HL-60 (cell line): ENCODE measurements around the gene GPD1L.

Source experiments
- DNase-seq, 2 experiments: peaks; one replicate each; pipeline ENCODE4 v3.0.0-alpha.2; 2010 to 2020; ENCODE audit warnings: low read depth in 1 of 2, low spot score in 1 of 2
- H3K27ac ChIP-seq: fragments of 250-450 bp; sonication (Bioruptor Pico); replicated peaks from 2 replicates; pipeline ENCODE4 v1.5.1; 2020; ENCODE audit warnings: mild to moderate bottlenecking, moderate library complexity
- H3K27me3 ChIP-seq: fragments of 250-450 bp; sonication (Bioruptor Pico); 2 replicates; pipeline ENCODE4 v1.5.1; 2021; ENCODE audit warnings: mild to moderate bottlenecking, moderate library complexity; ENCODE audit not compliant: insufficient read depth, poor library complexity, severe bottlenecking
- H3K4me3 ChIP-seq: replicated peaks from 2 replicates; pipeline ENCODE4 v1.5.1; 2011; ENCODE audit warnings: mild to moderate bottlenecking, control low read depth, low read length; ENCODE audit not compliant: insufficient read depth
- GABPA ChIP-seq: IDR thresholded peaks from 2 replicates; pipeline ENCODE4 v1.6.1; 2012; ENCODE audit warnings: low read depth
- POLR2AphosphoS5 ChIP-seq: IDR thresholded peaks from 2 replicates; pipeline ENCODE4 v1.6.1; 2012; ENCODE audit warnings: low read depth
- SPI1 ChIP-seq: IDR thresholded peaks from 2 replicates; pipeline ENCODE4 v1.6.1; 2012; ENCODE audit warnings: low read depth, mild to moderate bottlenecking, borderline replicate concordance
- TF ChIP-seq, protein P1 (sequence below): IDR thresholded peaks from 2 replicates; pipeline ENCODE4 v1.6.1; 2012; ENCODE audit warnings: low read depth; ENCODE audit not compliant: insufficient replicate concordance
- TF ChIP-seq, protein P2 (sequence below): IDR thresholded peaks from one replicate; pipeline ENCODE4 v1.5.1; 2011; ENCODE audit warnings: low read length, control low read depth, inconsistent platforms; ENCODE audit not compliant: insufficient read depth

GPD1L gene

DNA sequence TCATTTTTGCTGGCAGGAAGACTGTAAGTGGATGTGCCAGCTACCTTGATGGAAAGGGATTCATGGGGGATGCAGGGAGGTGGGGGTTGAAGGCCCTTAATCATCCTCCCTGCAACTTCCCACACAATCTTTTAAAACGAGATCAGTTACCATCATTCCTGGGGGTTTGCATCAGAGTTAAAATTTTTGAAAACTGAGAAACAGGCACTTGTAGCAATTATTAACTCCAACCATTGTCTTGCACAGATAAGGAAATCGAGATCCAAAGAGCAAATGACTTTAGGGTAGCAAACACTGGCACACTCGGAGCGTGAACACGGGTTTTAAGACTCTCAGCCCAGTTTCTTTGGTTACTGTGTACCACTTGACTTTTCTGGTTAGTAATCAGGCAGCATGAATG is 41.9 kb downstream of the GPD1L start:
- no peak overlapping the region for H3K27ac ChIP-seq
- DNase-seq: no peak
- no peaks in the 10 kb centered on the region for H3K27me3 ChIP-seq
- H3K4me3 ChIP-seq: no peak overlapping the region
- TF ChIP-seq GABPA: no peak
- no peak for TF ChIP-seq POLR2AphosphoS5
- TF ChIP-seq, protein P1, sequence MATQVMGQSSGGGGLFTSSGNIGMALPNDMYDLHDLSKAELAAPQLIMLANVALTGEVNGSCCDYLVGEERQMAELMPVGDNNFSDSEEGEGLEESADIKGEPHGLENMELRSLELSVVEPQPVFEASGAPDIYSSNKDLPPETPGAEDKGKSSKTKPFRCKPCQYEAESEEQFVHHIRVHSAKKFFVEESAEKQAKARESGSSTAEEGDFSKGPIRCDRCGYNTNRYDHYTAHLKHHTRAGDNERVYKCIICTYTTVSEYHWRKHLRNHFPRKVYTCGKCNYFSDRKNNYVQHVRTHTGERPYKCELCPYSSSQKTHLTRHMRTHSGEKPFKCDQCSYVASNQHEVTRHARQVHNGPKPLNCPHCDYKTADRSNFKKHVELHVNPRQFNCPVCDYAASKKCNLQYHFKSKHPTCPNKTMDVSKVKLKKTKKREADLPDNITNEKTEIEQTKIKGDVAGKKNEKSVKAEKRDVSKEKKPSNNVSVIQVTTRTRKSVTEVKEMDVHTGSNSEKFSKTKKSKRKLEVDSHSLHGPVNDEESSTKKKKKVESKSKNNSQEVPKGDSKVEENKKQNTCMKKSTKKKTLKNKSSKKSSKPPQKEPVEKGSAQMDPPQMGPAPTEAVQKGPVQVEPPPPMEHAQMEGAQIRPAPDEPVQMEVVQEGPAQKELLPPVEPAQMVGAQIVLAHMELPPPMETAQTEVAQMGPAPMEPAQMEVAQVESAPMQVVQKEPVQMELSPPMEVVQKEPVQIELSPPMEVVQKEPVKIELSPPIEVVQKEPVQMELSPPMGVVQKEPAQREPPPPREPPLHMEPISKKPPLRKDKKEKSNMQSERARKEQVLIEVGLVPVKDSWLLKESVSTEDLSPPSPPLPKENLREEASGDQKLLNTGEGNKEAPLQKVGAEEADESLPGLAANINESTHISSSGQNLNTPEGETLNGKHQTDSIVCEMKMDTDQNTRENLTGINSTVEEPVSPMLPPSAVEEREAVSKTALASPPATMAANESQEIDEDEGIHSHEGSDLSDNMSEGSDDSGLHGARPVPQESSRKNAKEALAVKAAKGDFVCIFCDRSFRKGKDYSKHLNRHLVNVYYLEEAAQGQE: no peak
- TF ChIP-seq SPI1: no peak
- TF ChIP-seq, protein P2, sequence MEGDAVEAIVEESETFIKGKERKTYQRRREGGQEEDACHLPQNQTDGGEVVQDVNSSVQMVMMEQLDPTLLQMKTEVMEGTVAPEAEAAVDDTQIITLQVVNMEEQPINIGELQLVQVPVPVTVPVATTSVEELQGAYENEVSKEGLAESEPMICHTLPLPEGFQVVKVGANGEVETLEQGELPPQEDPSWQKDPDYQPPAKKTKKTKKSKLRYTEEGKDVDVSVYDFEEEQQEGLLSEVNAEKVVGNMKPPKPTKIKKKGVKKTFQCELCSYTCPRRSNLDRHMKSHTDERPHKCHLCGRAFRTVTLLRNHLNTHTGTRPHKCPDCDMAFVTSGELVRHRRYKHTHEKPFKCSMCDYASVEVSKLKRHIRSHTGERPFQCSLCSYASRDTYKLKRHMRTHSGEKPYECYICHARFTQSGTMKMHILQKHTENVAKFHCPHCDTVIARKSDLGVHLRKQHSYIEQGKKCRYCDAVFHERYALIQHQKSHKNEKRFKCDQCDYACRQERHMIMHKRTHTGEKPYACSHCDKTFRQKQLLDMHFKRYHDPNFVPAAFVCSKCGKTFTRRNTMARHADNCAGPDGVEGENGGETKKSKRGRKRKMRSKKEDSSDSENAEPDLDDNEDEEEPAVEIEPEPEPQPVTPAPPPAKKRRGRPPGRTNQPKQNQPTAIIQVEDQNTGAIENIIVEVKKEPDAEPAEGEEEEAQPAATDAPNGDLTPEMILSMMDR: no peak

DNA sequence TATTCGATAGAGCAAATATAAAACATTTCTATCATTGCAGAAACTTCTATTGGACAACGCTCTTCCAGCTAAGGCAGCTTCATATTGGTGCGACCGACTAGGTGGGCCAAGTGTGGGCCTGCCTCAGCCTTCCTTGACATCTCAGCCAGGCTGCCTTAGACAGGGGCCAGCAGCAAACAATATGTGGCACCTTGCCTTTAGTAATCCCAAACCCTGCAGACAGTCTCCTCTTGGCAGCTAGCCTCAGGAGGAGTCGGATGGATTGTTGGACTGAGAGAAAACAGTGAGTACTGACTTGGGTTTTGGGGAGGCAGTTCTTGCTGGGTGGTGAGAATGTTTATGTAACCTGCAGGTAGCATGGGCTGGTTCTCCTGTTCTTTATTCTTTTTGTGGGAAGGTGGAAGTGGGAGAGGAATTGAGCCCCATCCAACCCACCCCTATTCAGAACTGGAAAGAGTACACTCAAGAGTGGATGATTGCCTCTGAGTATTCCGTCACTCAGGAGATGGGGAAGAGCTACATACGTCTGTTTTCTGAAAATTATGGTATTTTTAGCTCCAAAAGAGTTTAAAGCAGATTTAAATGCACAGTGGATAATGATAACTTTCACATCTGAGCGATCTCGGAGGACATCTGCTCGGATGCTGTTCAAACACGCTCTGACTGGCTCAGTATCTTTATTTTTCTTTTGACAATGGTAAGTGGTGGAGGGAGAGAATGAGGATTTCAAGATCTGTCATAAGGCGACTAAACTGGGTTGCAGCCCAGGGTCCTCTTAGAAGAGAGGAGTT is 47.2 kb downstream of the GPD1L start:
- DNase-seq: no peak
- TF ChIP-seq SPI1 (no peak), GABPA (no peak), POLR2AphosphoS5 (no peak)
- TF ChIP-seq, protein P1: no peak
- TF ChIP-seq, protein P2: no peak
- Histone ChIP-seq H3K4me3 (no peak overlapping the region), H3K27ac (no peak overlapping the region), H3K27me3 (no peaks in the 10 kb centered on the region)

DNA sequence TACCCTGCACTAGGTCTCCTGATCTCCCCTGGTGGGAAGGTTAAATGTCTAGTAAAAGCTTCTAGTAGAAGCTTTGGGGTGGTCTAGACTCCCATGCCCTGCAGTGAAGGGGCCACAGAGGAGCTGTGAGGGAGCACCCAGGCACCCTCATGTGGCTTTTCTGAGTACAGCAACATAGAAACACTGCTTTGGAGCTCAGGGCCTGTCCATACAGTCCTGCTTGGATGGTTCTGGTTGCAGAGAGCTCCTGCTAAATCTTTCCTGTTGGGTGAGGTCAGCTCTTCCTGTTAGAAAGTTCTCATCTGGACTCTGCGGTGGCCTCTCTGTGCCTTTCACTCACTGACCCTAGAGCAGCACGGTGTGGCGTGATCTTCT is 47.8 kb downstream of the GPD1L start:
- Histone ChIP-seq H3K4me3 (no peak overlapping the region), H3K27me3 (no peaks in the 10 kb centered on the region), H3K27ac (no peak overlapping the region)
- TF ChIP-seq, protein P1: no peak
- TF ChIP-seq GABPA (no peak), SPI1 (no peak)
- TF ChIP-seq, protein P2: no peak
- no peak for DNase-seq
